B cell (primary cell): ENCODE data around the gene POLE2. TPM values are rescaled to one million over a fixed set of nuclear protein-coding genes. Genes with fewer than 3 reads are reported as not detected.
A peak's percentile ranks its signal among the peaks of the same experiment; 100 is the strongest.

ENCODE experiments used
- ATAC-seq: fragments of 200-7000 bp; cut with Tn5 transposase; one replicate; pipeline ENCODE4 v1.10.0; 2021; ENCODE audit warnings: low read depth, mild to moderate bottlenecking, moderate number of reproducible peaks, moderate library complexity
- CTCF ChIA-PET: fragments of 350-600 bp; sonication (Branson Sonifier 250); formaldehyde crosslinking; loops from one replicate; lab custom pipeline; 2021; ENCODE audit warnings: antibody characterized with exemption, inconsistent platforms; lab: Charles Lee
- POLR2A ChIA-PET: fragments of 350-600 bp; sonication (Branson Sonifier 250); formaldehyde crosslinking; loops from one replicate; lab custom pipeline; 2021; ENCODE audit warnings: antibody characterized with exemption; lab: Charles Lee
- DNase-seq: peaks from one replicate; pipeline ENCODE4 v3.0.0; 2013
- H2AFZ ChIP-seq: 2 replicates; pipeline ENCODE4 v1.6.1; 2012; ENCODE audit warnings: mild to moderate bottlenecking, low read depth, low read length; ENCODE audit not compliant: insufficient read depth, poor library complexity, severe bottlenecking
- H3K27ac ChIP-seq, 2 donors: 1 replicate in 1 of 2; 2 replicates in 1 of 2; pipeline ENCODE4 v1.5.1; 2012 to 2013; ENCODE audit warnings: low read length in 2 of 2, mild to moderate bottlenecking in 2 of 2, moderate library complexity in 1 of 2
- H3K27me3 ChIP-seq, 4 experiments: fragments of 200-600 bp in 1 of 4; sonication (generic) in 1 of 4; replicated peaks in 1 of 4; 1 replicate in 2 of 4; 2 replicates in 2 of 4; pipeline versions ENCODE4 v1.6.1 to v1.7.0; 2013 to 2016; ENCODE audit warnings: low read length in 3 of 4, mild to moderate bottlenecking in 2 of 4, mixed read lengths in 1 of 4, moderate library complexity in 1 of 4; ENCODE audit not compliant: insufficient read depth in 4 of 4, control insufficient read depth in 3 of 4; ENCODE audit errors: control extremely low read depth in 1 of 4
- H3K36me3 ChIP-seq, 2 experiments: replicated peaks in 1 of 2; 1 replicate in 1 of 2; 2 replicates in 1 of 2; pipeline versions ENCODE4 v1.6.1 to v1.7.1; 2013; ENCODE audit warnings: low read length in 1 of 2; ENCODE audit not compliant: insufficient read depth in 2 of 2, control insufficient read depth in 1 of 2; ENCODE audit errors: control extremely low read depth in 1 of 2, extremely low read depth in 1 of 2
- H3K4me1 ChIP-seq, 2 donors: fragments of 200-600 bp in 1 of 2; sonication (generic) in 1 of 2; 1 replicate in 1 of 2; 2 replicates in 1 of 2; pipeline versions ENCODE4 v1.5.1 to v1.6.1; 2013 to 2017; ENCODE audit warnings: low read length in 2 of 2; ENCODE audit not compliant: control insufficient read depth in 2 of 2, insufficient read depth in 2 of 2
- H3K4me2 ChIP-seq: replicated peaks from 2 replicates; pipeline ENCODE3; 2012; ENCODE audit warnings: mild to moderate bottlenecking, low read depth, low read length; ENCODE audit not compliant: poor library complexity, severe bottlenecking
- H3K4me3 ChIP-seq, 5 experiments: fragments of 200-600 bp in 1 of 5; sonication (generic) in 1 of 5; 1 replicate in 3 of 5; 2 replicates in 2 of 5; pipeline versions ENCODE4 v1.5.1 to v1.7.0; 2011 to 2016; ENCODE audit warnings: low read length in 4 of 5, mild to moderate bottlenecking in 4 of 5, low read depth in 2 of 5, control low read depth in 1 of 5, moderate library complexity in 1 of 5; ENCODE audit not compliant: insufficient read depth in 1 of 5; ENCODE audit errors: control extremely low read depth in 1 of 5, extremely low read depth in 1 of 5
- H3K79me2 ChIP-seq: fragments of 200-600 bp; sonication (generic); one replicate; pipeline ENCODE4 v1.6.0; 2016; ENCODE audit warnings: low read length; ENCODE audit not compliant: control insufficient read depth, insufficient read depth
- H3K9ac ChIP-seq: fragments of 200-600 bp; sonication (generic); 2 replicates; pipeline ENCODE4 v1.6.1; 2017; ENCODE audit warnings: mild to moderate bottlenecking, low read length, moderate library complexity
- H3K9me3 ChIP-seq, 3 donors: one replicate each; pipeline versions ENCODE4 v1.6.1 to v1.7.1; 2013; ENCODE audit warnings: low read length in 2 of 3; ENCODE audit not compliant: control insufficient read depth in 2 of 3, insufficient read depth in 1 of 3; ENCODE audit errors: control extremely low read depth in 1 of 3
- H4K20me1 ChIP-seq: 2 replicates; pipeline ENCODE4 v1.6.0; 2012; ENCODE audit warnings: mild to moderate bottlenecking, low read length; ENCODE audit not compliant: insufficient read depth, control insufficient read depth, poor library complexity, severe bottlenecking
- H3K27ac Mint-ChIP-seq: one replicate; pipeline ENCODE4 v1.8.0; 2021; ENCODE audit warnings: mixed read lengths
- H3K27me3 Mint-ChIP-seq: one replicate; pipeline ENCODE4 v1.8.0; 2021; ENCODE audit warnings: mixed read lengths
- H3K4me1 Mint-ChIP-seq: one replicate; pipeline ENCODE4 v1.8.0; 2021; ENCODE audit warnings: mixed read lengths
- H3K4me3 Mint-ChIP-seq: one replicate; pipeline ENCODE4 v1.8.0; 2021; ENCODE audit warnings: mixed read lengths
- H3K9me3 Mint-ChIP-seq: one replicate; pipeline ENCODE4 v1.8.0; 2022; ENCODE audit warnings: mixed read lengths; ENCODE audit not compliant: insufficient read depth
- CTCF ChIP-seq: fragments of 200-600 bp; IDR thresholded peaks from one replicate; pipeline ENCODE4 v1.8.0; 2022; ENCODE audit warnings: antibody characterized with exemption, mild to moderate bottlenecking
- EZH2 ChIP-seq: IDR thresholded peaks from 2 replicates; pipeline ENCODE4 v1.6.1; 2012; ENCODE audit warnings: borderline replicate concordance, low read depth, mild to moderate bottlenecking, moderate library complexity, low read length; ENCODE audit not compliant: insufficient read depth, poor library complexity, severe bottlenecking
- WGBS: methylation state at CpG from one replicate; pipeline ENCODE4 v1.1.5; 2013; ENCODE audit warnings: missing lambda C conversion rate; ENCODE audit not compliant: insufficient coverage; 5-methylcytosine and 5-hydroxymethylcytosine counted together
- intact Hi-C: fragments of 100-400 bp; cut with micrococcal nuclease; formaldehyde crosslinking; loops from one replicate; pipeline ENCODE4 v1.10.0; 2022
- polyA plus RNA-seq: library from polyadenylated mRNA; depleted of rRNA; stranded (reverse); fragments of >200 nt; gene quantifications from 2 replicates; pipeline ENCODE4 v1.2.3, GENCODE V29; 2012
- total RNA-seq, 2 donors: library from RNA; stranded (reverse); fragments of 120-200 nt in 1 of 2; gene quantifications; 1 replicate in 1 of 2; 2 replicates in 1 of 2; pipeline versions ENCODE4 v1.2.3 to v1.2.4, GENCODE V29; 2013 to 2022

POLE2 gene
- total and polyA plus RNA-seq, 2 donors (not counting 1 experiment from before 2014, with no cell fraction given) = 1.4 to 2.6 TPM

GRCh38 chr14:49679271-49679670 lies 8.7 kb downstream of the POLE2 start:
- Mint-ChIP-seq H3K9me3 (no peaks in the 10 kb centered on the region), H3K4me3 (no peak overlapping the region), H3K27ac (no peak overlapping the region), H3K27me3 (no peaks in the 10 kb centered on the region), H3K4me1 (no peaks in the 10 kb centered on the region)
- Histone ChIP-seq H3K27ac (no peak overlapping the region), H3K9me3 (no peaks in the 10 kb centered on the region), H2AFZ (no peak overlapping the region), H3K9ac (no peak overlapping the region), H3K4me1 (no peaks in the 10 kb centered on the region), H3K79me2 (no peaks in the 10 kb centered on the region), H3K4me3 (no peak overlapping the region), H3K27me3 (no peaks in the 10 kb centered on the region), H4K20me1 (no peaks in the 10 kb centered on the region), H3K4me2 (no peak overlapping the region), H3K36me3 (no peaks in the 10 kb centered on the region)
- ATAC-seq (no peak), DNase-seq (no peak)
- no peak for TF ChIP-seq EZH2
- CTCF ChIA-PET = no interaction called here
- intact Hi-C loops = no loop called here
- WGBS = no CpG with 5 or more reads among the region's 2 CpGs
- POLR2A ChIA-PET = no interaction called here

- 94% methylated on average over 3 of the region's 4 CpGs for WGBS
- H3K27ac Mint-ChIP-seq = no peak overlapping the region
- Histone ChIP-seq H3K4me3 (no peak overlapping the region), H3K4me1 (no peaks in the 10 kb centered on the region), H3K9ac (no peak overlapping the region), H3K36me3 (no peaks in the 10 kb centered on the region), H3K9me3 (no peaks in the 10 kb centered on the region), H3K27ac (no peak overlapping the region), H3K4me2 (no peak overlapping the region), H3K27me3 (no peaks in the 10 kb centered on the region), H2AFZ (no peak overlapping the region), H4K20me1 (no peaks in the 10 kb centered on the region), H3K79me2 (no peaks in the 10 kb centered on the region)
- ATAC-seq (no peak), DNase-seq (no peak)
- CTCF ChIA-PET = no interaction called here
- no peaks in the 10 kb centered on the region for H3K4me1 Mint-ChIP-seq
- no peaks in the 10 kb centered on the region for H3K27me3 Mint-ChIP-seq
- POLR2A ChIA-PET = interaction anchor here (0.7 kb wide), 1 partner anchor 132 kb away, joined by 3 read pairs; no protein-coding TSS in a partner anchor
- TF ChIP-seq CTCF (peak; percentile 7), EZH2 (no peak)
- intact Hi-C loops = no loop called here
- H3K9me3 Mint-ChIP-seq = no peaks in the 10 kb centered on the region
- H3K4me3 Mint-ChIP-seq = no peak overlapping the region
Observed at GRCh38 chr14:49677643-49678042, 10.4 kb downstream of the POLE2 start.
